Stimulated activated CD8-positive, alpha-beta memory T cell treated with anti-CD3 and anti-CD28 coated beads, Interleukin-12 subunit alpha, Interleukin-12 subunit beta, amount 100 ng/mL, for 24 hours (primary cell): ENCODE results near the gene DENND4A.
"Not testable (repeated sequence)": the region's sequence is repeated elsewhere in the genome, so short reads cannot be mapped to it uniquely, and the experiment has no call there.

Experiments used
- DNase-seq: peaks from one replicate; pipeline ENCODE4 v3.0.0-alpha.2; 2020; ENCODE audit errors: extremely low read depth

DENND4A gene

GRCh38 chr15:65789105-65789504 is 3.0 kb downstream of the DENND4A start:
- DNase-seq = no peak

- DNase-seq = no peak
Observed at GRCh38 chr15:65787260-65787659, 4.8 kb downstream of the DENND4A start.

GRCh38 chr15:65785151-65785550 is 6.9 kb downstream of the DENND4A start:
- DNase-seq = no peak

- DNase-seq = no peak
Observed at GRCh38 chr15:65783872-65784271, 8.2 kb downstream of the DENND4A start.

GRCh38 chr15:65782096-65782495 is 10.0 kb downstream of the DENND4A start:
- no peak for DNase-seq

- not testable (repeated sequence) for DNase-seq
Observed at GRCh38 chr15:65778701-65779100, 13.4 kb downstream of the DENND4A start.

GRCh38 chr15:65778269-65778668 is 13.8 kb downstream of the DENND4A start:
- no peak for DNase-seq

- DNase-seq = no peak
Observed at GRCh38 chr15:65777843-65778242, 14.2 kb downstream of the DENND4A start.

GRCh38 chr15:65777053-65777452 is 15.0 kb downstream of the DENND4A start:
- no peak for DNase-seq

- no peak for DNase-seq
Observed at GRCh38 chr15:65773386-65774111, 18.5 kb downstream of the DENND4A start.

- DNase-seq = no peak
Observed at GRCh38 chr15:65772930-65773329, 19.2 kb downstream of the DENND4A start.

- no peak for DNase-seq
Observed at GRCh38 chr15:65771870-65772269, 20.2 kb downstream of the DENND4A start.

GRCh38 chr15:65769482-65769881 is 22.6 kb downstream of the DENND4A start:
- no peak for DNase-seq

GRCh38 chr15:65767895-65768294 is 24.2 kb downstream of the DENND4A start:
- no peak for DNase-seq

- no peak for DNase-seq
Observed at GRCh38 chr15:65767264-65767595, 24.9 kb downstream of the DENND4A start.

- no peak for DNase-seq
Observed at GRCh38 chr15:65766422-65767263, 25.4 kb downstream of the DENND4A start.

GRCh38 chr15:65765106-65765505 is 27.0 kb downstream of the DENND4A start:
- no peak for DNase-seq

- no peak for DNase-seq
Observed at GRCh38 chr15:65762914-65763787, 28.9 kb downstream of the DENND4A start.

- DNase-seq = no peak
Observed at GRCh38 chr15:65762399-65762798, 29.7 kb downstream of the DENND4A start.

GRCh38 chr15:65761210-65761926 is 30.7 kb downstream of the DENND4A start:
- DNase-seq = no peak

GRCh38 chr15:65759441-65759840 is 32.7 kb downstream of the DENND4A start:
- DNase-seq = no peak

- no peak for DNase-seq
Observed at GRCh38 chr15:65758242-65758641, 33.9 kb downstream of the DENND4A start.
